ENCODE results near the gene INSIG2. TPM values are rescaled to one million over a fixed set of nuclear protein-coding genes. Genes with fewer than 3 reads are reported as not detected.

The INSIG2 gene
- total RNA-seq, 1 donor from 2014 or later = 25.6 TPM

DNA sequence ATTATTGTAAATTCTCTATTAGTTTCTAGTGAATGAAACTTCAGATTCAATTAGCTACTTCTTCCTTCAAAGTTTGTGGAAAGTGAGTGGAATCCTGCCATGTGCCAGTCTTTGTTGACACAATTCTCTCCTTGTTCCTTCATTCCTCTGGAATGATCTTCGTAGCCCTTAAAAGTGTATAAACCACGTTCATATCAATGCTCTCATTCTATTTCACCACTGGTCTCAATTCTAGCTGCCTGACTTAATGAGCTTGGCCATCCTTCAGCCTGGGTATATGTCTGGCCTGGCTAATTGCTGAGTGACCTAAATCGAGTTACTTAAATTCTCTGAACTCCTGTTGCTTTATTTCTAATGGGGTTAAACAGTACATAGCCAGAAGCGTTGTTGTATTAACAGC is 43.5 kb downstream of the INSIG2 start:
- Histone ChIP-seq H3K36me3 (no peaks in the 10 kb centered on the region), H3K4me3 (no peak overlapping the region), H3K27ac (no peak overlapping the region), H3K4me1 (no peaks in the 10 kb centered on the region), H3K9me3 (no peaks in the 10 kb centered on the region), H3K27me3 (ENCODE audit: low read depth) (no peaks in the 10 kb centered on the region)
- DNase-seq (no peak), ATAC-seq (no peak)
- intact Hi-C loops (cut with DNase I) = no loop called here
- TF ChIP-seq, protein P1, sequence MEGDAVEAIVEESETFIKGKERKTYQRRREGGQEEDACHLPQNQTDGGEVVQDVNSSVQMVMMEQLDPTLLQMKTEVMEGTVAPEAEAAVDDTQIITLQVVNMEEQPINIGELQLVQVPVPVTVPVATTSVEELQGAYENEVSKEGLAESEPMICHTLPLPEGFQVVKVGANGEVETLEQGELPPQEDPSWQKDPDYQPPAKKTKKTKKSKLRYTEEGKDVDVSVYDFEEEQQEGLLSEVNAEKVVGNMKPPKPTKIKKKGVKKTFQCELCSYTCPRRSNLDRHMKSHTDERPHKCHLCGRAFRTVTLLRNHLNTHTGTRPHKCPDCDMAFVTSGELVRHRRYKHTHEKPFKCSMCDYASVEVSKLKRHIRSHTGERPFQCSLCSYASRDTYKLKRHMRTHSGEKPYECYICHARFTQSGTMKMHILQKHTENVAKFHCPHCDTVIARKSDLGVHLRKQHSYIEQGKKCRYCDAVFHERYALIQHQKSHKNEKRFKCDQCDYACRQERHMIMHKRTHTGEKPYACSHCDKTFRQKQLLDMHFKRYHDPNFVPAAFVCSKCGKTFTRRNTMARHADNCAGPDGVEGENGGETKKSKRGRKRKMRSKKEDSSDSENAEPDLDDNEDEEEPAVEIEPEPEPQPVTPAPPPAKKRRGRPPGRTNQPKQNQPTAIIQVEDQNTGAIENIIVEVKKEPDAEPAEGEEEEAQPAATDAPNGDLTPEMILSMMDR (IDR thresholded peaks at IDR 0.05) = no peak

DNA sequence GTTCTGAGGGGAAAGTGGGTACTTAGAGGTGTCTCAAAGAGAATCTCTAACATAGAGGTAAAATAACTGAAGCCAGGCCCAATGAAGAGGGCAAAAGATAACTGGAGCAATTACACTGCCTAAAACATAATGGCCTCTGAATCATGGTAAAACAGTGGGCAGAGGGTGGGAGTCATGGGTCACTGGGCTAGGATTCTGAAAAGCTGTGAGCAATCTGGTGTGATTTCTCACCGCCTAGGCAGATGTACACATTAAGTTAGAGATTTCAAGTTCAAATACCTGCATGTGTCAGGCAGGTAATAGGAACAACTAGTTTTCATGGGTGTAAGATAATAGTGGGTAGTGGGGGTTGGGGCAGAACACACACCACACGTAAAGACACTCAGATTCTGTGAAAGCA is 45.6 kb downstream of the INSIG2 start:
- ATAC-seq = no peak
- Histone ChIP-seq H3K9me3 (no peaks in the 10 kb centered on the region), H3K36me3 (no peaks in the 10 kb centered on the region), H3K27me3 (ENCODE audit: low read depth) (no peaks in the 10 kb centered on the region), H3K4me1 (no peaks in the 10 kb centered on the region), H3K27ac (no peak overlapping the region), H3K4me3 (no peak overlapping the region)
- intact Hi-C loops (cut with DNase I) = no loop called here
- no peak for DNase-seq
- TF ChIP-seq, protein P1 (IDR thresholded peaks at IDR 0.05) = no peak

DNA sequence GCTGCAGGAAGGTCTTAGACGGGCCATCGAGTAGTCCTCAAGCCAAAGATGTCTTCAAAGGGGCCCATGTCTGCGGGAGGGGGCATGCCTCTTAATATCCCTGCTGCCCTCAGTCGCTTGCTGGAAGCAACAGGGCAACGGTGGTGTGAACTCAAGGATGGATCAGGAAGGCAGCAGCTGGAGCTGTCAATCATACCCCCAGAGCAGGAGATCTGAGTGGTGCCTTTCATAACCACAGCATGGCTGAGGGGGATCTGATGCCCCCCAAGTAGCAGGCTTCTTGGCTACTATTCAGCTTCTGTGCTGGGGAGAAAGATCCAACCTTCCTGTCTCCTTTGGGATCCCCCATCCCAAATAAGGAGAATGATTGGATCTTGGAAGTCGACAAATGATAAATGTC is 46.4 kb downstream of the INSIG2 start:
- no peak overlapping the region for H3K27ac ChIP-seq
- H3K4me1 ChIP-seq = no peaks in the 10 kb centered on the region
- intact Hi-C loops (cut with DNase I) = no loop called here
- H3K36me3 ChIP-seq = no peaks in the 10 kb centered on the region
- no peak for ATAC-seq
- no peaks in the 10 kb centered on the region for H3K27me3 ChIP-seq (ENCODE audit: low read depth)
- H3K4me3 ChIP-seq = no peak overlapping the region
- H3K9me3 ChIP-seq = no peaks in the 10 kb centered on the region
- TF ChIP-seq, protein P1 (IDR thresholded peaks at IDR 0.05) = no peak
- DNase-seq = no peak

DNA sequence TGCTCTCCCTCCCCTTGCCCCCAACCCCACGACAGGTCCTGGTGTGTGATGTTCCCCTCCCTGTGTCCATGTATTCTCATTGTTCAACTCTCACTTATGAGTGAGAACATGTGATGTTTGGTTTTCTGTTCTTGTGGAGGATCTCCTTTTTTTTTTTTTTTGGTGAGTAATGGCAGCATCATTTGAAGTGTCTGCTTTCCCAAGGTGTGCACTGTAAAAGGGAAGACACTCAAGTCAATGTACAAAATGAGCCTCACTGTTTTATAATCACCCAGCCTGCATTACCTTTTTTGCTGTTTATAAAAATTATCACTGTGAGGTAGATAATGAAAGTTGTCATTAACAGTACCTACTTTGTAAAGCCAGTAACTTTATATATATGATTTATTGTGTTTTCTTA is 56.9 kb downstream of the INSIG2 start:
- no peaks in the 10 kb centered on the region for H3K4me1 ChIP-seq
- no peaks in the 10 kb centered on the region for H3K27me3 ChIP-seq (ENCODE audit: low read depth)
- no peak for DNase-seq
- no peak overlapping the region for H3K4me3 ChIP-seq
- TF ChIP-seq, protein P1 (IDR thresholded peaks at IDR 0.05) = no peak
- H3K27ac ChIP-seq = no peak overlapping the region
- no peaks in the 10 kb centered on the region for H3K36me3 ChIP-seq
- intact Hi-C loops (cut with DNase I) = no loop called here
- no peaks in the 10 kb centered on the region for H3K9me3 ChIP-seq
- ATAC-seq = no peak

DNA sequence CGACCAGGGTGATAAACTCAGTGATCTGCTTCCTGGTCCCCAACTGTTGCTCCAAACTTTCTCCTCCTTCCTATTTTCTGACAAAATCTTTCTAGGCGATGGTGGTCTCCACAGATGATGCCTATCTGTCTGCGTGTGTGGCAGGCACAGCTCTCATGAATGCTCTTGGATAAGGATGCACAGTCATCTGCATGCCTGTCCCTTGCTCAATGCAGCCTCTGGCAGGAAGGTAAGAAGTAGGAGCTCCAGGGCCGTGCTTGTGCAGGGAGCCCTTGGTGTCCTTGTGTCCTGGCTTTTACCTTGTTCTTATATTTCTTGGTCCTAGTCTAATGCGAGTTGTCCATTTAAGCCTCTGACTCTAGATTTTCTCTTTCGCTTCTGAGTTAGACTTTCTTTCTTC is 57.5 kb downstream of the INSIG2 start:
- no peaks in the 10 kb centered on the region for H3K36me3 ChIP-seq
- no peak overlapping the region for H3K27ac ChIP-seq
- intact Hi-C loops (cut with DNase I) = no loop called here
- TF ChIP-seq, protein P1 (IDR thresholded peaks at IDR 0.05) = no peak
- no peak overlapping the region for H3K4me3 ChIP-seq
- no peaks in the 10 kb centered on the region for H3K27me3 ChIP-seq (ENCODE audit: low read depth)
- ATAC-seq = no peak
- H3K4me1 ChIP-seq = no peaks in the 10 kb centered on the region
- H3K9me3 ChIP-seq = no peaks in the 10 kb centered on the region
- DNase-seq = no peak

Measured in lower lobe of right lung (tissue), 2 donors.